IPS-18c (cell line): Measurements from ENCODE around the gene SNX32.

Experiments
- H3K4me3 ChIP-seq: 2 replicates; pipeline ENCODE4 v1.7.0; 2013; ENCODE audit warnings: low read depth, mild to moderate bottlenecking, low read length, moderate library complexity; ENCODE audit not compliant: insufficient read depth
- H3K9me3 ChIP-seq: one replicate; pipeline ENCODE4 v1.6.1; 2013; ENCODE audit warnings: mild to moderate bottlenecking, low read length, moderate library complexity; ENCODE audit not compliant: control insufficient read depth, insufficient read depth

Gene SNX32

GRCh38 chr11:65794570-65795510, 38.9 kb upstream of the SNX32 start:
- no peak overlapping the region for H3K4me3 ChIP-seq
- H3K9me3 ChIP-seq, result no peaks in the 10 kb centered on the region

GRCh38 chr11:65796726-65797601, 36.8 kb upstream of the SNX32 start:
- Histone ChIP-seq H3K9me3 (no peaks in the 10 kb centered on the region), H3K4me3 (no peak overlapping the region)

GRCh38 chr11:65797711-65798110, 36.1 kb upstream of the SNX32 start:
- no peak overlapping the region for H3K4me3 ChIP-seq
- no peaks in the 10 kb centered on the region for H3K9me3 ChIP-seq

- no peak overlapping the region for H3K4me3 ChIP-seq
These were observed 34.9 kb upstream of the SNX32 start for GRCh38 chr11:65798882-65799281.

GRCh38 chr11:65801153-65801987, 32.4 kb upstream of the SNX32 start:
- Histone ChIP-seq H3K9me3 (no peaks in the 10 kb centered on the region), H3K4me3 (no peak overlapping the region)

More at GRCh38 chr11:65798882-65799281, 34.9 kb upstream of the SNX32 start:
- H3K9me3 ChIP-seq, result no peaks in the 10 kb centered on the region

GRCh38 chr11:65802841-65803240, 30.9 kb upstream of the SNX32 start:
- Histone ChIP-seq H3K4me3 (no peak overlapping the region), H3K9me3 (no peaks in the 10 kb centered on the region)

- Histone ChIP-seq H3K9me3 (no peaks in the 10 kb centered on the region), H3K4me3 (no peak overlapping the region)
These were observed 29.8 kb upstream of the SNX32 start for GRCh38 chr11:65803797-65804492.

- Histone ChIP-seq H3K4me3 (no peak overlapping the region), H3K9me3 (no peaks in the 10 kb centered on the region)
These were observed 26.8 kb upstream of the SNX32 start for GRCh38 chr11:65806979-65807378.

GRCh38 chr11:65808744-65809341, 24.9 kb upstream of the SNX32 start:
- Histone ChIP-seq H3K4me3 (no peak overlapping the region), H3K9me3 (no peaks in the 10 kb centered on the region)

GRCh38 chr11:65809496-65809895, 24.3 kb upstream of the SNX32 start:
- Histone ChIP-seq H3K9me3 (no peaks in the 10 kb centered on the region), H3K4me3 (no peak overlapping the region)

GRCh38 chr11:65810046-65810868, 23.5 kb upstream of the SNX32 start:
- Histone ChIP-seq H3K9me3 (no peaks in the 10 kb centered on the region), H3K4me3 (no peak overlapping the region)

- Histone ChIP-seq H3K4me3 (no peak overlapping the region), H3K9me3 (no peaks in the 10 kb centered on the region)
These were observed 21.8 kb upstream of the SNX32 start for GRCh38 chr11:65811764-65812475.

- no peak overlapping the region for H3K4me3 ChIP-seq
- no peaks in the 10 kb centered on the region for H3K9me3 ChIP-seq
These were observed 19.4 kb upstream of the SNX32 start for GRCh38 chr11:65814131-65814985.

GRCh38 chr11:65814986-65815565, 18.7 kb upstream of the SNX32 start:
- Histone ChIP-seq H3K4me3 (no peak overlapping the region), H3K9me3 (peaks cover 2% of the 10 kb centered on the region)
